CD14-positive monocyte (primary cell): ENCODE measurements around the gene PHLDA3. TPM values are rescaled to one million over a fixed set of nuclear protein-coding genes. Genes with fewer than 3 reads are reported as not detected.

Experiments used
- DNase-seq, 3 donors: peaks; one replicate each; pipeline ENCODE4 v3.0.0-alpha.2; 2011 to 2022
- H2AFZ ChIP-seq: 2 replicates; pipeline ENCODE4 v1.6.0; 2012; ENCODE audit warnings: mild to moderate bottlenecking, low read depth, low read length, inconsistent platforms; ENCODE audit not compliant: insufficient read depth, poor library complexity, severe bottlenecking
- H3K27ac ChIP-seq, 2 donors: 1 replicate in 1 of 2; 2 replicates in 1 of 2; pipeline ENCODE4 v1.5.1; 2012 to 2013; ENCODE audit warnings: low read length in 2 of 2, control low read depth in 1 of 2, inconsistent platforms in 1 of 2, low read depth in 1 of 2, mild to moderate bottlenecking in 1 of 2
- H3K27me3 ChIP-seq, 2 donors: one replicate each; pipeline versions ENCODE4 v1.6.0 to v1.6.1; 2011 to 2013; ENCODE audit warnings: low read length in 2 of 2; ENCODE audit not compliant: control insufficient read depth in 2 of 2, insufficient read depth in 2 of 2
- H3K36me3 ChIP-seq, 2 donors: replicated peaks in 1 of 2; 1 replicate in 1 of 2; 2 replicates in 1 of 2; pipeline versions ENCODE4 v1.5.1 to v1.6.1; 2012 to 2013; ENCODE audit warnings: low read length in 2 of 2, control low read depth in 1 of 2, inconsistent platforms in 1 of 2, mild to moderate bottlenecking in 1 of 2; ENCODE audit not compliant: insufficient read depth in 2 of 2, control insufficient read depth in 1 of 2
- H3K4me1 ChIP-seq, 2 donors: 1 replicate in 1 of 2; 2 replicates in 1 of 2; pipeline versions ENCODE4 v1.5.1 to v1.6.1; 2012 to 2013; ENCODE audit warnings: low read length in 2 of 2, control low read depth in 1 of 2, inconsistent platforms in 1 of 2, mild to moderate bottlenecking in 1 of 2, moderate library complexity in 1 of 2; ENCODE audit not compliant: insufficient read depth in 2 of 2, control insufficient read depth in 1 of 2
- H3K4me2 ChIP-seq: replicated peaks from 2 replicates; pipeline ENCODE3; 2012; ENCODE audit warnings: low read length, moderate library complexity, mild to moderate bottlenecking; ENCODE audit not compliant: poor library complexity, severe bottlenecking; ENCODE audit errors: extremely low read depth
- H3K4me3 ChIP-seq, 3 experiments: fragments of 200-600 bp in 1 of 3; sonication (generic) in 1 of 3; replicated peaks in 1 of 3; 1 replicate in 2 of 3; 2 replicates in 1 of 3; pipeline ENCODE4 v1.5.1; 2011 to 2013; ENCODE audit warnings: low read length in 3 of 3, mild to moderate bottlenecking in 3 of 3, control low read depth in 2 of 3, low read depth in 2 of 3, inconsistent platforms in 1 of 3, moderate library complexity in 1 of 3
- H3K79me2 ChIP-seq: 2 replicates; pipeline ENCODE4 v1.6.0; 2012; ENCODE audit warnings: mild to moderate bottlenecking, control low read depth, inconsistent platforms, low read length, moderate library complexity; ENCODE audit not compliant: insufficient read depth
- H3K9ac ChIP-seq: 2 replicates; pipeline ENCODE4 v1.6.0; 2017; ENCODE audit warnings: low read length, mild to moderate bottlenecking; ENCODE audit not compliant: insufficient read depth, poor library complexity, severe bottlenecking
- H3K9me3 ChIP-seq, 2 donors: replicated peaks in 1 of 2; 1 replicate in 1 of 2; 2 replicates in 1 of 2; pipeline versions ENCODE4 v1.5.1 to v1.6.1; 2012 to 2013; ENCODE audit warnings: low read length in 2 of 2, control low read depth in 1 of 2; ENCODE audit not compliant: control insufficient read depth in 1 of 2, insufficient read depth in 1 of 2
- H4K20me1 ChIP-seq: 2 replicates; pipeline ENCODE4 v1.6.0; 2012; ENCODE audit warnings: mild to moderate bottlenecking, low read length, control low read depth, moderate library complexity; ENCODE audit not compliant: insufficient read depth
- H3K27ac Mint-ChIP-seq, 7 donors: one replicate each; pipeline ENCODE4 v1.8.0; 2020; ENCODE audit warnings: mild to moderate bottlenecking in 7 of 7, mixed read lengths in 7 of 7, moderate library complexity in 6 of 7, inconsistent platforms in 2 of 7
- H3K27me3 Mint-ChIP-seq, 3 donors: one replicate each; pipeline ENCODE4 v1.8.0; 2021 to 2022; ENCODE audit warnings: low read depth in 3 of 3, mild to moderate bottlenecking in 3 of 3, mixed read lengths in 3 of 3, moderate library complexity in 3 of 3, inconsistent platforms in 1 of 3
- H3K36me3 Mint-ChIP-seq, 2 donors: one replicate each; pipeline ENCODE4 v1.8.0; 2020; ENCODE audit warnings: mixed read lengths in 2 of 2, inconsistent platforms in 1 of 2, mild to moderate bottlenecking in 1 of 2
- H3K4me1 Mint-ChIP-seq: one replicate; pipeline ENCODE4 v1.8.0; 2020; ENCODE audit warnings: mild to moderate bottlenecking, mixed read lengths
- H3K4me3 Mint-ChIP-seq, 2 donors: one replicate each; pipeline ENCODE4 v1.8.0; 2020; ENCODE audit warnings: mild to moderate bottlenecking in 2 of 2, mixed read lengths in 2 of 2, moderate library complexity in 1 of 2
- H3K9me3 Mint-ChIP-seq, 7 donors: one replicate each; pipeline ENCODE4 v1.8.0; 2020 to 2022; ENCODE audit warnings: mixed read lengths in 7 of 7, mild to moderate bottlenecking in 6 of 7, moderate library complexity in 6 of 7, inconsistent platforms in 2 of 7
- WGBS: methylation state at CpG from one replicate; pipeline ENCODE4 v1.1.5; 2013; ENCODE audit warnings: missing lambda C conversion rate; ENCODE audit not compliant: insufficient coverage; 5-methylcytosine and 5-hydroxymethylcytosine counted together
- intact Hi-C, 2 donors: fragments of 100-400 bp; cut with micrococcal nuclease; formaldehyde crosslinking; loops; one replicate each; pipeline versions ENCODE4 v1.15.0 to v1.15.1; 2023
- polyA plus RNA-seq, 3 donors: library from polyadenylated mRNA; depleted of rRNA in 1 of 3; unstranded in 2 of 3; stranded (reverse) in 1 of 3; fragments of 300-500 nt in 2 of 3; fragments of >200 nt in 1 of 3; fragmentation: Illumina TruSeq in 2 of 3; gene quantifications; 1 replicate in 2 of 3; 2 replicates in 1 of 3; pipeline ENCODE4 v1.2.3, GENCODE V29; 2012 to 2021
- TF ChIP-seq, protein P1 (sequence below): fragments of 200-600 bp; IDR thresholded peaks from one replicate; pipeline ENCODE4 v1.8.0; 2022; ENCODE audit warnings: antibody characterized with exemption, mild to moderate bottlenecking

The PHLDA3 gene
- polyA plus RNA-seq, 3 donors, result 0.08 TPM; not detected in 2

DNA sequence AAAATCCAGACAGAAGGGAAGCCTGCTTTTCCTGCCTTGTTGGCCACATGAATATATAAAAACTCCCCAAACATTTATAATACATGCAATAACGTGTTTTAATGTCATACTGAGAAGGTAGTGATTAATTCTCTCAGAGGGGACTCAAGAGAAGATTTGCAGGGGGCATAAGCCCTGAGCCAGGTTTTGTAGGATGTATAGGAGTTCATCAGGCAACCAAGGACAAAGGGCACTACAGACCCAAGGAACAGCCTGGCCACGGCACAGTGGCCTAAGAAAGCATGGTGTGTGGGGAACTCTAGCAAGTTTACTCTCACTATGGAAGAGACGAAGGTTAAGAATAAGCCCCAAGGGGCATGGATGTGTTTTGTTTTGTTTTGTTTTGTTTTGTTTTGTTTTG is 32.0 kb downstream of the PHLDA3 start:
- Mint-ChIP-seq H3K4me1 (peaks cover 12% of the 10 kb centered on the region), H3K9me3 (peaks cover 0 to 2% (median 0%) of the 10 kb centered on the region in 7 donors), H3K27ac (no peak overlapping the region), H3K4me3 (no peak overlapping the region), H3K36me3 (no peaks in the 10 kb centered on the region), H3K27me3 (peaks cover 7 to 18% (median 14%) of the 10 kb centered on the region in 3 donors)
- TF ChIP-seq, protein P1, sequence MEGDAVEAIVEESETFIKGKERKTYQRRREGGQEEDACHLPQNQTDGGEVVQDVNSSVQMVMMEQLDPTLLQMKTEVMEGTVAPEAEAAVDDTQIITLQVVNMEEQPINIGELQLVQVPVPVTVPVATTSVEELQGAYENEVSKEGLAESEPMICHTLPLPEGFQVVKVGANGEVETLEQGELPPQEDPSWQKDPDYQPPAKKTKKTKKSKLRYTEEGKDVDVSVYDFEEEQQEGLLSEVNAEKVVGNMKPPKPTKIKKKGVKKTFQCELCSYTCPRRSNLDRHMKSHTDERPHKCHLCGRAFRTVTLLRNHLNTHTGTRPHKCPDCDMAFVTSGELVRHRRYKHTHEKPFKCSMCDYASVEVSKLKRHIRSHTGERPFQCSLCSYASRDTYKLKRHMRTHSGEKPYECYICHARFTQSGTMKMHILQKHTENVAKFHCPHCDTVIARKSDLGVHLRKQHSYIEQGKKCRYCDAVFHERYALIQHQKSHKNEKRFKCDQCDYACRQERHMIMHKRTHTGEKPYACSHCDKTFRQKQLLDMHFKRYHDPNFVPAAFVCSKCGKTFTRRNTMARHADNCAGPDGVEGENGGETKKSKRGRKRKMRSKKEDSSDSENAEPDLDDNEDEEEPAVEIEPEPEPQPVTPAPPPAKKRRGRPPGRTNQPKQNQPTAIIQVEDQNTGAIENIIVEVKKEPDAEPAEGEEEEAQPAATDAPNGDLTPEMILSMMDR, result no peak
- H4K20me1 ChIP-seq, result no peaks in the 10 kb centered on the region
- H3K79me2 ChIP-seq, result no peaks in the 10 kb centered on the region
- DNase-seq, result no peak
- H3K4me3 ChIP-seq, result no peak overlapping the region
- no peak overlapping the region for H3K27ac ChIP-seq
- H2AFZ ChIP-seq, result no peak overlapping the region
- H3K4me2 ChIP-seq, result no peak overlapping the region
- H3K9me3 ChIP-seq, result no peaks in the 10 kb centered on the region
- H3K9ac ChIP-seq, result no peak overlapping the region
- no peaks in the 10 kb centered on the region for H3K27me3 ChIP-seq
- H3K36me3 ChIP-seq, result no peaks in the 10 kb centered on the region
- 87% methylated on average over 2 of the region's 3 CpGs for WGBS
- peaks cover 3% of the 10 kb centered on the region in 2 donors for H3K4me1 ChIP-seq
- intact Hi-C loops, result loop anchor here in 1 of 2 donors (10.0 kb wide), 1 partner anchor 58 kb away; no protein-coding TSS in a partner anchor

DNA sequence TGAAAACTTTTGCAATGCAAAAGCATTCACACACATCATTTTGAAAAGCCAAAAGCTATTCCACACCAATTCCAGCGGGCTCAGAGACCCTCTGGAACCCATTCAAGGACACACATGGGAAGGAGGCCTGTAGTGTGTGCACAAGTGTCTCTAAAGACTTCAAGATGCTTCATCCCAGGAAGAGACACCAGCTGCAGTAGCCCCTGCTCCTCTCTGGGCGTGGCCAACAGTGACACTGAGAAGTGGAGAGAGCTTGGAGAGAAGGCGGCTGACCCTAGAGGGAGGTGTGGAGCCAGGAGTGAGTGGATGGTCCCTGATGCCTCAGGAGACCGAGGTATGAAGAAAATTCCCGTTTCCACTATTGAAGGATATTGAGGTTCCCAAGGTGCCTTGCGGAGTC is 32.6 kb downstream of the PHLDA3 start:
- DNase-seq, result no peak
- Histone ChIP-seq H3K36me3 (no peaks in the 10 kb centered on the region), H3K4me2 (no peak overlapping the region), H3K27ac (no peak overlapping the region), H3K79me2 (no peaks in the 10 kb centered on the region), H2AFZ (no peak overlapping the region), H3K9me3 (no peaks in the 10 kb centered on the region), H3K27me3 (no peaks in the 10 kb centered on the region), H3K9ac (no peak overlapping the region), H3K4me3 (no peak overlapping the region), H3K4me1 (peaks cover 3% of the 10 kb centered on the region in 2 donors), H4K20me1 (no peaks in the 10 kb centered on the region)
- Mint-ChIP-seq H3K4me3 (no peak overlapping the region), H3K9me3 (peaks cover 0 to 2% (median 0%) of the 10 kb centered on the region in 7 donors), H3K4me1 (peaks cover 7% of the 10 kb centered on the region), H3K27me3 (peaks cover 7 to 18% (median 14%) of the 10 kb centered on the region in 3 donors), H3K27ac (no peak overlapping the region), H3K36me3 (no peaks in the 10 kb centered on the region)
- TF ChIP-seq, protein P1, result no peak
- WGBS, result 79% methylated on average over 2 of the region's 6 CpGs
- intact Hi-C loops, result loop anchor here in 1 of 2 donors (10.0 kb wide), 1 partner anchor 58 kb away; no protein-coding TSS in a partner anchor
